Measurements from ENCODE around the gene MAN1C1.

DNA sequence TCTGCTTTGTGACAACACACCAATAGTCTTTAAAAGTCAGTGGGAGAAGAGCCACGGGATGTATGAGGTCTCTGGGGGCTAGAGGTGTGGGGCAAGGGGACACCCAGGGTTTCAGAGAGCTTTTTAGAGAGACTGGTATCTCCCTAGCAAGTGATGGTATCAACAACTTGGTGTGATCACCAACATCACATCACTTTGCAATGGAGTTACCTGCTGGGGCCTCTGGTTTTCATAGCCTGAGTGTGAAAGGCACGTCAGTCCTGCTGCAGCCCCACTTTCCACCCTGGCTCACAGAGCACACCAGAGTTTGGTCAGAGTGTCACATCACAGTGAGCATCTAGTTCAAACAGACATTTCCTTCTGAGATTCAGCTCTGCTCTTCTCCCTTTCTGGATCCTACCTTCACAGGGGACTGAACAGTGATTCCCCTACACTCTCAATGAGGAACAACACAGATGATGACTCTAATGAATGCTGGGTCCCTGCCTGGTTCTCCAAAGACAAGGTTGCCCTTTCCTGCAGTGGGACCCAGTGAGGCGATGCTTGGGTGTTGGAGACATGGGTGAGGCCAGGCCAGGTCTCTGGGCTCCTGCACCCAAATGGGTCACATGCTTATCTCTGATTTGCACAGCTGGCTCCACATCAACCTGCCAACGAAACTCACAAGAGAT lies 2.0 kb upstream of the MAN1C1 start:
- TF ChIP-seq, protein P1, sequence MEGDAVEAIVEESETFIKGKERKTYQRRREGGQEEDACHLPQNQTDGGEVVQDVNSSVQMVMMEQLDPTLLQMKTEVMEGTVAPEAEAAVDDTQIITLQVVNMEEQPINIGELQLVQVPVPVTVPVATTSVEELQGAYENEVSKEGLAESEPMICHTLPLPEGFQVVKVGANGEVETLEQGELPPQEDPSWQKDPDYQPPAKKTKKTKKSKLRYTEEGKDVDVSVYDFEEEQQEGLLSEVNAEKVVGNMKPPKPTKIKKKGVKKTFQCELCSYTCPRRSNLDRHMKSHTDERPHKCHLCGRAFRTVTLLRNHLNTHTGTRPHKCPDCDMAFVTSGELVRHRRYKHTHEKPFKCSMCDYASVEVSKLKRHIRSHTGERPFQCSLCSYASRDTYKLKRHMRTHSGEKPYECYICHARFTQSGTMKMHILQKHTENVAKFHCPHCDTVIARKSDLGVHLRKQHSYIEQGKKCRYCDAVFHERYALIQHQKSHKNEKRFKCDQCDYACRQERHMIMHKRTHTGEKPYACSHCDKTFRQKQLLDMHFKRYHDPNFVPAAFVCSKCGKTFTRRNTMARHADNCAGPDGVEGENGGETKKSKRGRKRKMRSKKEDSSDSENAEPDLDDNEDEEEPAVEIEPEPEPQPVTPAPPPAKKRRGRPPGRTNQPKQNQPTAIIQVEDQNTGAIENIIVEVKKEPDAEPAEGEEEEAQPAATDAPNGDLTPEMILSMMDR (IDR thresholded peaks at IDR 0.05; ENCODE audit: low read depth, low read length) = no peak
- TF ChIP-seq POLR2A (IDR thresholded peaks at IDR 0.05; ENCODE audit: extremely low read depth, insufficient read length) = no peak

Measured in NB4 (cell line).